ENCODE results near the gene FAM3B. TPM values are rescaled to one million over a fixed set of nuclear protein-coding genes. Genes with fewer than 3 reads are reported as not detected.

FAM3B gene
- total RNA-seq, 2 donors from 2014 or later = 2.1 to 3.1 TPM

- H3K27me3 Mint-ChIP-seq (ENCODE audit: insufficient read depth) = peaks cover 13% of the 10 kb centered on the region
- no peak for DNase-seq
- no peaks in the 10 kb centered on the region for H3K36me3 Mint-ChIP-seq (ENCODE audit: low read depth)
- Histone ChIP-seq H3K9me3 (ENCODE audit: control insufficient read depth, low read length) (no peaks in the 10 kb centered on the region), H3K27ac (ENCODE audit: low read depth, low read length) (no peak overlapping the region), H3K9ac (ENCODE audit: extremely low read depth, low read length, poor library complexity, severe bottlenecking) (no peak overlapping the region), H3K4me1 (ENCODE audit: control insufficient read depth, insufficient read depth, low read length) (peaks cover 5% of the 10 kb centered on the region), H3K27me3 (ENCODE audit: control insufficient read depth, insufficient read depth, low read length, poor library complexity, severe bottlenecking) (peaks cover 17% of the 10 kb centered on the region), H3K4me3 (ENCODE audit: low read length) (no peak overlapping the region), H3K36me3 (ENCODE audit: control insufficient read depth, insufficient read depth, low read length) (no peaks in the 10 kb centered on the region)
- no peak for TF ChIP-seq CTCF (conservative IDR thresholded peaks at IDR 0.05)
- 86 to 93% methylated on average over 7 of the region's 7 CpGs for WGBS, 2 experiments (ENCODE audit: insufficient coverage in 1 of 2, insufficient read length in 1 of 2)
- no peak overlapping the region for H3K4me3 Mint-ChIP-seq
- no peaks in the 10 kb centered on the region for H3K9me3 Mint-ChIP-seq
- H3K27ac Mint-ChIP-seq = peak overlapping the region; percentile 73
- H3K4me1 Mint-ChIP-seq = peaks cover 19% of the 10 kb centered on the region
Measured at GRCh38 chr21:41321908-41322495, 5.4 kb downstream of the FAM3B start.

- 83 to 85% methylated on average over 18 to 23 of the region's 23 CpGs for WGBS, 2 experiments (ENCODE audit: insufficient coverage in 1 of 2, insufficient read length in 1 of 2)
- no peak overlapping the region for H3K4me3 ChIP-seq (ENCODE audit: low read length)
- Mint-ChIP-seq H3K27ac (peak overlapping the region; percentile 73), H3K4me1 (peaks cover 16% of the 10 kb centered on the region), H3K9me3 (no peaks in the 10 kb centered on the region), H3K36me3 (ENCODE audit: low read depth) (no peaks in the 10 kb centered on the region), H3K27me3 (ENCODE audit: insufficient read depth) (peaks cover 7% of the 10 kb centered on the region), H3K4me3 (peak overlapping the region; percentile 25)
- H3K4me1 ChIP-seq (ENCODE audit: control insufficient read depth, insufficient read depth, low read length) = peaks cover 5% of the 10 kb centered on the region
- no peak overlapping the region for H3K9ac ChIP-seq (ENCODE audit: extremely low read depth, low read length, poor library complexity, severe bottlenecking)
- H3K9me3 ChIP-seq (ENCODE audit: control insufficient read depth, low read length) = no peaks in the 10 kb centered on the region
- H3K36me3 ChIP-seq (ENCODE audit: control insufficient read depth, insufficient read depth, low read length) = no peaks in the 10 kb centered on the region
- H3K27me3 ChIP-seq (ENCODE audit: control insufficient read depth, insufficient read depth, low read length, poor library complexity, severe bottlenecking) = peaks cover 10% of the 10 kb centered on the region
- peak; percentile 68 for DNase-seq
- no peak overlapping the region for H3K27ac ChIP-seq (ENCODE audit: low read depth, low read length)
- TF ChIP-seq CTCF (conservative IDR thresholded peaks at IDR 0.05) = no peak
Measured at GRCh38 chr21:41322496-41323382, 6.1 kb downstream of the FAM3B start.

- Mint-ChIP-seq H3K9me3 (no peaks in the 10 kb centered on the region), H3K4me1 (peaks cover 16% of the 10 kb centered on the region), H3K27ac (no peak overlapping the region), H3K27me3 (ENCODE audit: insufficient read depth) (peaks cover 2% of the 10 kb centered on the region), H3K36me3 (ENCODE audit: low read depth) (no peaks in the 10 kb centered on the region), H3K4me3 (no peak overlapping the region)
- H3K4me1 ChIP-seq (ENCODE audit: control insufficient read depth, insufficient read depth, low read length) = peaks cover 5% of the 10 kb centered on the region
- 94% methylated on average over 6 to 7 of the region's 7 CpGs for WGBS, 2 experiments (ENCODE audit: insufficient coverage in 1 of 2, insufficient read length in 1 of 2)
- no peaks in the 10 kb centered on the region for H3K9me3 ChIP-seq (ENCODE audit: control insufficient read depth, low read length)
- DNase-seq = no peak
- TF ChIP-seq CTCF (conservative IDR thresholded peaks at IDR 0.05) = no peak
- H3K36me3 ChIP-seq (ENCODE audit: control insufficient read depth, insufficient read depth, low read length) = no peaks in the 10 kb centered on the region
- H3K27ac ChIP-seq (ENCODE audit: low read depth, low read length) = no peak overlapping the region
- H3K9ac ChIP-seq (ENCODE audit: extremely low read depth, low read length, poor library complexity, severe bottlenecking) = no peak overlapping the region
- no peak overlapping the region for H3K4me3 ChIP-seq (ENCODE audit: low read length)
- no peaks in the 10 kb centered on the region for H3K27me3 ChIP-seq (ENCODE audit: control insufficient read depth, insufficient read depth, low read length, poor library complexity, severe bottlenecking)
Measured at GRCh38 chr21:41325138-41325912, 8.7 kb downstream of the FAM3B start.
